HepG2 (cell line): Measurements from ENCODE around the gene FAM53B. TPM values are rescaled to one million over a fixed set of nuclear protein-coding genes. Genes with fewer than 3 reads are reported as not detected.
A peak's percentile ranks its signal among the peaks of the same experiment; 100 is the strongest.

Source experiments
- HES4 ChIP-seq: sonication (generic); formaldehyde crosslinking; IDR thresholded peaks from 2 replicates; pipeline ENCODE4 v1.9.0; 2021; ENCODE audit warnings: mild to moderate bottlenecking, missing genetic modification reagents, borderline replicate concordance
- HOXA7 ChIP-seq: sonication (generic); formaldehyde crosslinking; IDR thresholded peaks from 2 replicates; pipeline ENCODE4 v1.8.1; 2022; ENCODE audit warnings: mild to moderate bottlenecking, missing genetic modification reagents, moderate library complexity
- MTA1 ChIP-seq: sonication (generic); formaldehyde crosslinking; IDR thresholded peaks from 2 replicates; pipeline ENCODE4 v1.4.0; 2020; ENCODE audit warnings: missing genetic modification reagents, mild to moderate bottlenecking, borderline replicate concordance
- NR2C2 ChIP-seq: sonication (generic); formaldehyde crosslinking; IDR thresholded peaks from 2 replicates; pipeline ENCODE4 v1.4.0; 2020; ENCODE audit warnings: missing genetic modification reagents, mild to moderate bottlenecking, moderate library complexity, borderline replicate concordance
- POLR2AphosphoS2 ChIP-seq: IDR thresholded peaks from 2 replicates; pipeline ENCODE4 v1.6.1; 2011; ENCODE audit warnings: low read depth, low read length, improper control_type of control experiment
- REXO4 ChIP-seq: sonication (generic); formaldehyde crosslinking; IDR thresholded peaks from 2 replicates; pipeline ENCODE4 v1.8.0; 2022; ENCODE audit warnings: missing genetic modification reagents, mild to moderate bottlenecking, borderline replicate concordance
- RXRA ChIP-seq: sonication (generic); formaldehyde crosslinking; IDR thresholded peaks from 2 replicates; pipeline ENCODE4 v1.5.1; 2020; ENCODE audit warnings: missing genetic modification reagents
- RXRB ChIP-seq: IDR thresholded peaks from 2 replicates; pipeline ENCODE4 v1.6.1; 2016; ENCODE audit warnings: borderline replicate concordance, missing genetic modification reagents, missing compliant biosample characterization
- SP4 ChIP-seq: sonication (generic); formaldehyde crosslinking; IDR thresholded peaks from 2 replicates; pipeline ENCODE4 v1.8.1; 2023; ENCODE audit warnings: mild to moderate bottlenecking, missing genetic modification reagents
- WIZ ChIP-seq: sonication (generic); formaldehyde crosslinking; IDR thresholded peaks from 2 replicates; pipeline ENCODE4 v1.5.1; 2020; ENCODE audit warnings: mild to moderate bottlenecking, missing genetic modification reagents
- ZFP36L2 ChIP-seq: sonication (generic); formaldehyde crosslinking; IDR thresholded peaks from 2 replicates; pipeline ENCODE4 v1.4.0; 2020; ENCODE audit warnings: missing genetic modification reagents
- ZNF224 ChIP-seq: sonication (generic); formaldehyde crosslinking; IDR thresholded peaks from 2 replicates; pipeline ENCODE4 v1.5.0; 2020; ENCODE audit warnings: mild to moderate bottlenecking, missing genetic modification reagents
- ZNF3 ChIP-seq: IDR thresholded peaks from 2 replicates; pipeline ENCODE4 v1.7.0; 2017; ENCODE audit warnings: inconsistent platforms
- ZNF546 ChIP-seq: sonication (generic); formaldehyde crosslinking; conservative IDR thresholded peaks from 2 replicates; pipeline ENCODE4 v1.8.1; 2023; ENCODE audit warnings: mild to moderate bottlenecking, missing genetic modification reagents
- polyA plus RNA-seq, 8 experiments: library from polyadenylated mRNA; depleted of rRNA in 3 of 8; stranded (reverse) in 7 of 8; unstranded in 1 of 8; fragments of >200 nt; fragmentation: Illumina TruSeq in 4 of 8; extraction: Trizol in 4 of 8; gene quantifications; 2 replicates each; pipeline versions ENCODE4 v1.2.1 to v1.2.3, GENCODE V29; 2011 to 2016; ENCODE audit warnings: low read depth in 4 of 8, missing spikeins in 1 of 8, mixed read lengths in 1 of 8; ENCODE audit not compliant: insufficient read depth in 1 of 8
- total RNA-seq, 5 experiments: library from RNA; depleted of rRNA; stranded (reverse); fragments of >200 nt; fragmentation: Illumina TruSeq; extraction: Trizol; gene quantifications; 2 replicates each; pipeline ENCODE4 v1.2.3, GENCODE V29; 2016; ENCODE audit warnings: low read depth in 1 of 5
- TF ChIP-seq, protein P1 (sequence below): sonication (generic); formaldehyde crosslinking; IDR thresholded peaks from 2 replicates; pipeline ENCODE4 v1.4.0; 2020; ENCODE audit warnings: missing genetic modification reagents
- TF ChIP-seq, protein P2 (sequence below): sonication (generic); formaldehyde crosslinking; IDR thresholded peaks from 2 replicates; pipeline ENCODE4 v1.5.0; 2020; ENCODE audit warnings: missing genetic modification reagents
- TF ChIP-seq, protein P3 (sequence below): sonication (generic); formaldehyde crosslinking; IDR thresholded peaks from 2 replicates; pipeline ENCODE4 v1.8.0; 2022; ENCODE audit warnings: mild to moderate bottlenecking, missing genetic modification reagents
- TF ChIP-seq, protein P4 (sequence below): sonication (generic); formaldehyde crosslinking; IDR thresholded peaks from 2 replicates; pipeline ENCODE4 v1.9.0; 2021; ENCODE audit warnings: missing genetic modification reagents, mild to moderate bottlenecking, borderline replicate concordance
- TF ChIP-seq, protein P5 (sequence below): sonication (generic); formaldehyde crosslinking; IDR thresholded peaks from 2 replicates; pipeline ENCODE4; 2020; ENCODE audit warnings: missing genetic modification reagents, mild to moderate bottlenecking, borderline replicate concordance
- TF ChIP-seq, protein P6 (sequence below): IDR thresholded peaks from 2 replicates; pipeline ENCODE4 v1.6.1; 2016; ENCODE audit warnings: mild to moderate bottlenecking, missing biosample characterization, missing genetic modification reagents

FAM53B gene
- total and polyA plus RNA-seq, 2 of the 13 experiments (the other 11 are each of a cell fraction or from before 2014, with no cell fraction given), result 6.4 to 19.3 TPM

DNA sequence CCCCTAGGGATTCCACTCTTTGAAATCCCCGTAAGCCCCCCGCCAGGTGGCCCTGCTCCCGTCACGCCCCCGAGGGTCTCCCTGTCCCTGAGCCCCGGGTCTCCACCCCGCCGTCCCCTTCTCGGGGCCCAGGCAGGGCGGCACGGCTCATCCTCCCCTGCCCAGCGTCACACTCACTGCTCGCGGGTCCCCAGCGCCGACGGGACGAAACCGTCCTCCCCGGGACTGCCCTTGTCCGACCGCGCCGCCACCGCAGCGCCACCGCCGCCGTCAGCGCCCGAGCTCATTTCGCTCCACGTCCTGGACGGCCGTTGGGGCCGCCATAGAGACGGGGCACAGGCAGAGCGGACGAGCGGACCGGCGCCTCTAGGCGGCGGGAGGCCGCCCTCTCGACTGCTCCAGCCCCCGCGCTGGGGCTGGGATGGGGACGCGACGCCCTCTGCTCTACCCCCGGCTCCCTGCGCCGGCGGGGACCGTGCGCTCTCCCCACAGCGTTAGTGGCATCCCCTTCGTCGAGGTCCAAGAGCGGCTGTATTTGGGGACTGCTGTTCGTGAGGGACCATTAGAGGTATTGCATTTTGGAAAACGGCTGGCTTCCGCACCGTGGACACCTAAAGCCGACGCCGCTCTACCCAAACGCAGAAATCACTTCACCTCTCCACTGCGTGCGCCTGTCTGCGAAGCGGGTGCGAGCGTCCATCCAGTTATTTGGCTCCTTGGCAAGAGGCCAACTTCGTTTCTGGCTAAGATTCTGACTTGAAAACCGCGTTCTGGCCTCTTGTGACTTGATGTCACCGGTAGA lies 47.6 kb upstream of the FAM53B start, which contains the start of gene EEF1AKMT2 (continued):
- TF ChIP-seq, protein P1, sequence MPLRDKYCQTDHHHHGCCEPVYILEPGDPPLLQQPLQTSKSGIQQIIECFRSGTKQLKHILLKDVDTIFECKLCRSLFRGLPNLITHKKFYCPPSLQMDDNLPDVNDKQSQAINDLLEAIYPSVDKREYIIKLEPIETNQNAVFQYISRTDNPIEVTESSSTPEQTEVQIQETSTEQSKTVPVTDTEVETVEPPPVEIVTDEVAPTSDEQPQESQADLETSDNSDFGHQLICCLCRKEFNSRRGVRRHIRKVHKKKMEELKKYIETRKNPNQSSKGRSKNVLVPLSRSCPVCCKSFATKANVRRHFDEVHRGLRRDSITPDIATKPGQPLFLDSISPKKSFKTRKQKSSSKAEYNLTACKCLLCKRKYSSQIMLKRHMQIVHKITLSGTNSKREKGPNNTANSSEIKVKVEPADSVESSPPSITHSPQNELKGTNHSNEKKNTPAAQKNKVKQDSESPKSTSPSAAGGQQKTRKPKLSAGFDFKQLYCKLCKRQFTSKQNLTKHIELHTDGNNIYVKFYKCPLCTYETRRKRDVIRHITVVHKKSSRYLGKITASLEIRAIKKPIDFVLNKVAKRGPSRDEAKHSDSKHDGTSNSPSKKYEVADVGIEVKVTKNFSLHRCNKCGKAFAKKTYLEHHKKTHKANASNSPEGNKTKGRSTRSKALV (CRISPR knock-in tag), result peak; percentile 97
- TF ChIP-seq POLR2AphosphoS2, result no peak
- TF ChIP-seq, protein P2, sequence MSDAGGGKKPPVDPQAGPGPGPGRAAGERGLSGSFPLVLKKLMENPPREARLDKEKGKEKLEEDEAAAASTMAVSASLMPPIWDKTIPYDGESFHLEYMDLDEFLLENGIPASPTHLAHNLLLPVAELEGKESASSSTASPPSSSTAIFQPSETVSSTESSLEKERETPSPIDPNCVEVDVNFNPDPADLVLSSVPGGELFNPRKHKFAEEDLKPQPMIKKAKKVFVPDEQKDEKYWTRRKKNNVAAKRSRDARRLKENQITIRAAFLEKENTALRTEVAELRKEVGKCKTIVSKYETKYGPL (CRISPR knock-in tag), result peak; percentile 52; the same call in 1 of the 2 replicates
- TF ChIP-seq REXO4 (CRISPR knock-in tag), result no peak
- TF ChIP-seq, protein P3, sequence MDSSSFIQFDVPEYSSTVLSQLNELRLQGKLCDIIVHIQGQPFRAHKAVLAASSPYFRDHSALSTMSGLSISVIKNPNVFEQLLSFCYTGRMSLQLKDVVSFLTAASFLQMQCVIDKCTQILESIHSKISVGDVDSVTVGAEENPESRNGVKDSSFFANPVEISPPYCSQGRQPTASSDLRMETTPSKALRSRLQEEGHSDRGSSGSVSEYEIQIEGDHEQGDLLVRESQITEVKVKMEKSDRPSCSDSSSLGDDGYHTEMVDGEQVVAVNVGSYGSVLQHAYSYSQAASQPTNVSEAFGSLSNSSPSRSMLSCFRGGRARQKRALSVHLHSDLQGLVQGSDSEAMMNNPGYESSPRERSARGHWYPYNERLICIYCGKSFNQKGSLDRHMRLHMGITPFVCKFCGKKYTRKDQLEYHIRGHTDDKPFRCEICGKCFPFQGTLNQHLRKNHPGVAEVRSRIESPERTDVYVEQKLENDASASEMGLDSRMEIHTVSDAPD, result peak; percentile 83
- TF ChIP-seq HOXA7 (CRISPR knock-in tag), result no peak
- TF ChIP-seq ZFP36L2 (CRISPR knock-in tag), result peak; percentile 23; the same call in 1 of the 2 replicates
- TF ChIP-seq HES4, result peak; percentile 94; the same call in 1 of the 2 replicates
- TF ChIP-seq, protein P4, sequence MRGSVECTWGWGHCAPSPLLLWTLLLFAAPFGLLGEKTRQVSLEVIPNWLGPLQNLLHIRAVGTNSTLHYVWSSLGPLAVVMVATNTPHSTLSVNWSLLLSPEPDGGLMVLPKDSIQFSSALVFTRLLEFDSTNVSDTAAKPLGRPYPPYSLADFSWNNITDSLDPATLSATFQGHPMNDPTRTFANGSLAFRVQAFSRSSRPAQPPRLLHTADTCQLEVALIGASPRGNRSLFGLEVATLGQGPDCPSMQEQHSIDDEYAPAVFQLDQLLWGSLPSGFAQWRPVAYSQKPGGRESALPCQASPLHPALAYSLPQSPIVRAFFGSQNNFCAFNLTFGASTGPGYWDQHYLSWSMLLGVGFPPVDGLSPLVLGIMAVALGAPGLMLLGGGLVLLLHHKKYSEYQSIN, result no peak
- peak; percentile 80 for TF ChIP-seq RXRA
- TF ChIP-seq MTA1 (CRISPR knock-in tag), result peak; percentile 97
- TF ChIP-seq ZNF546 (CRISPR knock-in tag), result 0 out of 2 replicates have a peak, but pooled peaks have one; percentile 28
- no peak for TF ChIP-seq RXRB (CRISPR knock-in tag)
- TF ChIP-seq, protein P5, sequence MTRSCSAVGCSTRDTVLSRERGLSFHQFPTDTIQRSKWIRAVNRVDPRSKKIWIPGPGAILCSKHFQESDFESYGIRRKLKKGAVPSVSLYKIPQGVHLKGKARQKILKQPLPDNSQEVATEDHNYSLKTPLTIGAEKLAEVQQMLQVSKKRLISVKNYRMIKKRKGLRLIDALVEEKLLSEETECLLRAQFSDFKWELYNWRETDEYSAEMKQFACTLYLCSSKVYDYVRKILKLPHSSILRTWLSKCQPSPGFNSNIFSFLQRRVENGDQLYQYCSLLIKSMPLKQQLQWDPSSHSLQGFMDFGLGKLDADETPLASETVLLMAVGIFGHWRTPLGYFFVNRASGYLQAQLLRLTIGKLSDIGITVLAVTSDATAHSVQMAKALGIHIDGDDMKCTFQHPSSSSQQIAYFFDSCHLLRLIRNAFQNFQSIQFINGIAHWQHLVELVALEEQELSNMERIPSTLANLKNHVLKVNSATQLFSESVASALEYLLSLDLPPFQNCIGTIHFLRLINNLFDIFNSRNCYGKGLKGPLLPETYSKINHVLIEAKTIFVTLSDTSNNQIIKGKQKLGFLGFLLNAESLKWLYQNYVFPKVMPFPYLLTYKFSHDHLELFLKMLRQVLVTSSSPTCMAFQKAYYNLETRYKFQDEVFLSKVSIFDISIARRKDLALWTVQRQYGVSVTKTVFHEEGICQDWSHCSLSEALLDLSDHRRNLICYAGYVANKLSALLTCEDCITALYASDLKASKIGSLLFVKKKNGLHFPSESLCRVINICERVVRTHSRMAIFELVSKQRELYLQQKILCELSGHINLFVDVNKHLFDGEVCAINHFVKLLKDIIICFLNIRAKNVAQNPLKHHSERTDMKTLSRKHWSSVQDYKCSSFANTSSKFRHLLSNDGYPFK (CRISPR knock-in tag), result peak; percentile 70; the same call in 1 of the 2 replicates
- peak; percentile 69 for TF ChIP-seq NR2C2 (CRISPR knock-in tag)
- TF ChIP-seq SP4 (CRISPR knock-in tag), result peak; percentile 37; the same call in 1 of the 2 replicates
- no peak; the same call in none of the 2 replicates for TF ChIP-seq ZNF224
- TF ChIP-seq WIZ (CRISPR knock-in tag), result 0 out of 2 replicates have a peak, but pooled peaks have one; percentile 81
- TF ChIP-seq ZNF3 (CRISPR knock-in tag), result no peak
- TF ChIP-seq, protein P6, sequence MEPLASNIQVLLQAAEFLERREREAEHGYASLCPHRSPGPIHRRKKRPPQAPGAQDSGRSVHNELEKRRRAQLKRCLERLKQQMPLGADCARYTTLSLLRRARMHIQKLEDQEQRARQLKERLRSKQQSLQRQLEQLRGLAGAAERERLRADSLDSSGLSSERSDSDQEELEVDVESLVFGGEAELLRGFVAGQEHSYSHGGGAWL (CRISPR knock-in tag), result peak; percentile 92; the same call in 1 of the 2 replicates
